ENCODE measurements around the gene MAML3. TPM values are rescaled to one million over a fixed set of nuclear protein-coding genes. Genes with fewer than 3 reads are reported as not detected.
A peak's percentile ranks its signal among the peaks of the same experiment; 100 is the strongest.

The MAML3 gene
- total and polyA plus RNA-seq, 10 donors: 0.63 to 18.4 (median 12.7) TPM

GRCh38 chr4:140106289-140106844 is 47.6 kb downstream of the MAML3 start:
- intact Hi-C loops (cut with DNase I; ENCODE audit: low total_unique reads): no loop called here

GRCh38 chr4:140105436-140105835 is 48.5 kb downstream of the MAML3 start:
- H3K36me3 ChIP-seq: no peaks in the 10 kb centered on the region
- 92 to 99% (median 93%) methylated on average over 2 of the region's 2 CpGs for WGBS, 5 donors
- H3K9me3 ChIP-seq: no peaks in the 10 kb centered on the region
- no peaks in the 10 kb centered on the region for H3K27me3 ChIP-seq (replicated peaks in 1 of 7)
- TF ChIP-seq CTCF (IDR thresholded peaks at IDR 0.05 in 8 of 11, conservative IDR thresholded peaks at IDR 0.05 in 3 of 11) (no peak), POLR2AphosphoS5 (IDR thresholded peaks at IDR 0.05) (no peak), POLR2A (IDR thresholded peaks at IDR 0.05) (no peak)
- H3K4me1 ChIP-seq: peaks cover 0 to 35% (median 13%) of the 10 kb centered on the region in 6 donors
- intact Hi-C loops (cut with DNase I; ENCODE audit: low total_unique reads): no loop called here
- no peak for DNase-seq
- H3K4me3 ChIP-seq: no peak overlapping the region
- H3K27ac ChIP-seq: peak overlapping the region in 1 of 8 donors; percentile 9

More at GRCh38 chr4:140106289-140106844, 47.6 kb downstream of the MAML3 start:
- Histone ChIP-seq H3K4me3 (no peak overlapping the region), H3K27ac (no peak overlapping the region), H3K27me3 (replicated peaks in 1 of 7) (no peaks in the 10 kb centered on the region), H3K4me1 (peaks cover 0 to 28% (median 11%) of the 10 kb centered on the region in 6 donors), H3K36me3 (no peaks in the 10 kb centered on the region), H3K9me3 (no peaks in the 10 kb centered on the region)
- WGBS, 5 donors: 44 to 63% (median 49%) methylated on average over 1 of the region's 1 CpG
- TF ChIP-seq POLR2AphosphoS5 (IDR thresholded peaks at IDR 0.05) (no peak), POLR2A (IDR thresholded peaks at IDR 0.05) (no peak), CTCF (IDR thresholded peaks at IDR 0.05 in 8 of 11, conservative IDR thresholded peaks at IDR 0.05 in 3 of 11) (no peak)
- DNase-seq: no peak

GRCh38 chr4:140103676-140104075 is 50.3 kb downstream of the MAML3 start:
- intact Hi-C loops (cut with DNase I; ENCODE audit: low total_unique reads): no loop called here
- Histone ChIP-seq H3K9me3 (no peaks in the 10 kb centered on the region), H3K27ac (peak overlapping the region in 4 of 8 donors; percentile 7 to 71 (median 60)), H3K4me1 (peaks cover 13 to 46% (median 28%) of the 10 kb centered on the region in 6 donors), H3K4me3 (no peak overlapping the region), H3K27me3 (replicated peaks in 1 of 7) (no peaks in the 10 kb centered on the region), H3K36me3 (no peaks in the 10 kb centered on the region)
- WGBS, 5 donors: 16 to 43% (median 25%) methylated on average over 3 of the region's 3 CpGs
- DNase-seq: no peak
- TF ChIP-seq POLR2A (IDR thresholded peaks at IDR 0.05) (no peak), POLR2AphosphoS5 (IDR thresholded peaks at IDR 0.05) (peak in 1 of 3 donors; percentile 17)

GRCh38 chr4:140102421-140102820 is 51.6 kb downstream of the MAML3 start:
- Histone ChIP-seq H3K27me3 (replicated peaks in 1 of 7) (no peaks in the 10 kb centered on the region), H3K4me1 (peaks cover 22 to 57% (median 39%) of the 10 kb centered on the region in 6 donors), H3K9me3 (no peaks in the 10 kb centered on the region), H3K36me3 (no peaks in the 10 kb centered on the region), H3K4me3 (no peak overlapping the region), H3K27ac (no peak overlapping the region)
- no peak for DNase-seq
- 56 to 93% (median 88%) methylated on average over 3 of the region's 3 CpGs for WGBS, 5 donors
- TF ChIP-seq POLR2AphosphoS5 (IDR thresholded peaks at IDR 0.05) (no peak), CTCF (IDR thresholded peaks at IDR 0.05 in 8 of 11, conservative IDR thresholded peaks at IDR 0.05 in 3 of 11) (no peak), POLR2A (IDR thresholded peaks at IDR 0.05) (no peak)
- intact Hi-C loops (cut with DNase I; ENCODE audit: low total_unique reads): no loop called here

Data from spleen (tissue), 11 donors.